B cell (primary cell): ENCODE data around the gene TTC13. TPM values are rescaled to one million over a fixed set of nuclear protein-coding genes. Genes with fewer than 3 reads are reported as not detected.

Source experiments
- ATAC-seq: fragments of 200-7000 bp; cut with Tn5 transposase; one replicate; pipeline ENCODE4 v1.10.0; 2021; ENCODE audit warnings: low read depth, mild to moderate bottlenecking, moderate number of reproducible peaks, moderate library complexity
- CTCF ChIA-PET: fragments of 350-600 bp; sonication (Branson Sonifier 250); formaldehyde crosslinking; loops from one replicate; lab custom pipeline; 2021; ENCODE audit warnings: antibody characterized with exemption, inconsistent platforms; lab: Charles Lee
- POLR2A ChIA-PET: fragments of 350-600 bp; sonication (Branson Sonifier 250); formaldehyde crosslinking; loops from one replicate; lab custom pipeline; 2021; ENCODE audit warnings: antibody characterized with exemption; lab: Charles Lee
- DNase-seq: peaks from one replicate; pipeline ENCODE4 v3.0.0; 2013
- H2AFZ ChIP-seq: 2 replicates; pipeline ENCODE4 v1.6.1; 2012; ENCODE audit warnings: mild to moderate bottlenecking, low read depth, low read length; ENCODE audit not compliant: insufficient read depth, poor library complexity, severe bottlenecking
- H3K27ac ChIP-seq, 2 donors: 1 replicate in 1 of 2; 2 replicates in 1 of 2; pipeline ENCODE4 v1.5.1; 2012 to 2013; ENCODE audit warnings: low read length in 2 of 2, mild to moderate bottlenecking in 2 of 2, moderate library complexity in 1 of 2
- H3K27me3 ChIP-seq, 4 experiments: fragments of 200-600 bp in 1 of 4; sonication (generic) in 1 of 4; replicated peaks in 1 of 4; 1 replicate in 2 of 4; 2 replicates in 2 of 4; pipeline versions ENCODE4 v1.6.1 to v1.7.0; 2013 to 2016; ENCODE audit warnings: low read length in 3 of 4, mild to moderate bottlenecking in 2 of 4, mixed read lengths in 1 of 4, moderate library complexity in 1 of 4; ENCODE audit not compliant: insufficient read depth in 4 of 4, control insufficient read depth in 3 of 4; ENCODE audit errors: control extremely low read depth in 1 of 4
- H3K36me3 ChIP-seq, 2 experiments: replicated peaks in 1 of 2; 1 replicate in 1 of 2; 2 replicates in 1 of 2; pipeline versions ENCODE4 v1.6.1 to v1.7.1; 2013; ENCODE audit warnings: low read length in 1 of 2; ENCODE audit not compliant: insufficient read depth in 2 of 2, control insufficient read depth in 1 of 2; ENCODE audit errors: control extremely low read depth in 1 of 2, extremely low read depth in 1 of 2
- H3K4me1 ChIP-seq, 2 donors: fragments of 200-600 bp in 1 of 2; sonication (generic) in 1 of 2; 1 replicate in 1 of 2; 2 replicates in 1 of 2; pipeline versions ENCODE4 v1.5.1 to v1.6.1; 2013 to 2017; ENCODE audit warnings: low read length in 2 of 2; ENCODE audit not compliant: control insufficient read depth in 2 of 2, insufficient read depth in 2 of 2
- H3K4me2 ChIP-seq: replicated peaks from 2 replicates; pipeline ENCODE3; 2012; ENCODE audit warnings: mild to moderate bottlenecking, low read depth, low read length; ENCODE audit not compliant: poor library complexity, severe bottlenecking
- H3K4me3 ChIP-seq, 5 experiments: fragments of 200-600 bp in 1 of 5; sonication (generic) in 1 of 5; 1 replicate in 3 of 5; 2 replicates in 2 of 5; pipeline versions ENCODE4 v1.5.1 to v1.7.0; 2011 to 2016; ENCODE audit warnings: low read length in 4 of 5, mild to moderate bottlenecking in 4 of 5, low read depth in 2 of 5, control low read depth in 1 of 5, moderate library complexity in 1 of 5; ENCODE audit not compliant: insufficient read depth in 1 of 5; ENCODE audit errors: control extremely low read depth in 1 of 5, extremely low read depth in 1 of 5
- H3K79me2 ChIP-seq: fragments of 200-600 bp; sonication (generic); one replicate; pipeline ENCODE4 v1.6.0; 2016; ENCODE audit warnings: low read length; ENCODE audit not compliant: control insufficient read depth, insufficient read depth
- H3K9ac ChIP-seq: fragments of 200-600 bp; sonication (generic); 2 replicates; pipeline ENCODE4 v1.6.1; 2017; ENCODE audit warnings: mild to moderate bottlenecking, low read length, moderate library complexity
- H3K9me3 ChIP-seq, 3 donors: one replicate each; pipeline versions ENCODE4 v1.6.1 to v1.7.1; 2013; ENCODE audit warnings: low read length in 2 of 3; ENCODE audit not compliant: control insufficient read depth in 2 of 3, insufficient read depth in 1 of 3; ENCODE audit errors: control extremely low read depth in 1 of 3
- H4K20me1 ChIP-seq: 2 replicates; pipeline ENCODE4 v1.6.0; 2012; ENCODE audit warnings: mild to moderate bottlenecking, low read length; ENCODE audit not compliant: insufficient read depth, control insufficient read depth, poor library complexity, severe bottlenecking
- H3K27ac Mint-ChIP-seq: one replicate; pipeline ENCODE4 v1.8.0; 2021; ENCODE audit warnings: mixed read lengths
- H3K27me3 Mint-ChIP-seq: one replicate; pipeline ENCODE4 v1.8.0; 2021; ENCODE audit warnings: mixed read lengths
- H3K4me1 Mint-ChIP-seq: one replicate; pipeline ENCODE4 v1.8.0; 2021; ENCODE audit warnings: mixed read lengths
- H3K4me3 Mint-ChIP-seq: one replicate; pipeline ENCODE4 v1.8.0; 2021; ENCODE audit warnings: mixed read lengths
- H3K9me3 Mint-ChIP-seq: one replicate; pipeline ENCODE4 v1.8.0; 2022; ENCODE audit warnings: mixed read lengths; ENCODE audit not compliant: insufficient read depth
- EZH2 ChIP-seq: IDR thresholded peaks from 2 replicates; pipeline ENCODE4 v1.6.1; 2012; ENCODE audit warnings: borderline replicate concordance, low read depth, mild to moderate bottlenecking, moderate library complexity, low read length; ENCODE audit not compliant: insufficient read depth, poor library complexity, severe bottlenecking
- WGBS: methylation state at CpG from one replicate; pipeline ENCODE4 v1.1.5; 2013; ENCODE audit warnings: missing lambda C conversion rate; ENCODE audit not compliant: insufficient coverage; 5-methylcytosine and 5-hydroxymethylcytosine counted together
- intact Hi-C: fragments of 100-400 bp; cut with micrococcal nuclease; formaldehyde crosslinking; loops from one replicate; pipeline ENCODE4 v1.10.0; 2022
- polyA plus RNA-seq: library from polyadenylated mRNA; depleted of rRNA; stranded (reverse); fragments of >200 nt; gene quantifications from 2 replicates; pipeline ENCODE4 v1.2.3, GENCODE V29; 2012
- total RNA-seq, 2 donors: library from RNA; stranded (reverse); fragments of 120-200 nt in 1 of 2; gene quantifications; 1 replicate in 1 of 2; 2 replicates in 1 of 2; pipeline versions ENCODE4 v1.2.3 to v1.2.4, GENCODE V29; 2013 to 2022
- TF ChIP-seq, protein P1 (sequence below): fragments of 200-600 bp; IDR thresholded peaks from one replicate; pipeline ENCODE4 v1.8.0; 2022; ENCODE audit warnings: antibody characterized with exemption, mild to moderate bottlenecking

The TTC13 gene
- total and polyA plus RNA-seq, 2 donors (not counting 1 experiment from before 2014, with no cell fraction given): 33.9 to 55.0 TPM

DNA sequence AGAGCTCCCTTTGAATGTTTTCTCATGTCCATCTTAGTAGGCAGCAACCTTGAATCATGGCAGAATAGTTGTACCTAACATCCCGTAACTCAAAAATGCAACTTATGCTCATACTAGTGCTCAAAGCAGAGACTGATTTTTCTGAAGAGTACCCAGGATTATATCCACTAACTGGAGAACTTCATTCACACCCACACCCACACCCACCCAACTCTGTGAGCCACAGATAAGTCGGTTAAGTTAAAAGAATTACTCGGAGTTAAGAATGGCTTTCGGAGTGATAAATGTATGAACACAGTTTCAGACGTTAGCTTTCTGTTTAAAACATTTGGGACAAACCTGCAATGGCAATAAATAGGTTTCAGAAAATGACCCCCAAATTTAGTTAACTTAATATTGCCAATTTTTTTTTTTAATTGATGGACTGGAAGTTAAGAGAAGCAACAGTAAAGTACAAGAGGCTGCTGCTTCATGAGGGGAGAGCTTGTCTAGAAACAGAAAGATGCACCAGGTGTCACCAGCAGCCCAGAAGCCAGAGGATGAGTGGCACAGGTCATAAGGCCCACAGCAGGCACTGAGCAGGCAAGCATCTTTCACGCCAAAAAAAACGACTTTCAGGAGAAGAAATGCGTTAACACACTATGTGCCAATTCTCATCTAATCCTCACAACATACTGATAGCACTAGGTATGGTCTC lies 61.9 kb downstream of the TTC13 start:
- H3K36me3 ChIP-seq: peaks cover 2 to 81% of the 10 kb centered on the region in 2 experiments
- H3K9ac ChIP-seq: no peak overlapping the region
- intact Hi-C loops: loop anchor here (1.0 to 2.0 kb wide), 4 partner anchors 63 to 688 kb away; partner anchors contain the start of gene ARV1

DNA sequence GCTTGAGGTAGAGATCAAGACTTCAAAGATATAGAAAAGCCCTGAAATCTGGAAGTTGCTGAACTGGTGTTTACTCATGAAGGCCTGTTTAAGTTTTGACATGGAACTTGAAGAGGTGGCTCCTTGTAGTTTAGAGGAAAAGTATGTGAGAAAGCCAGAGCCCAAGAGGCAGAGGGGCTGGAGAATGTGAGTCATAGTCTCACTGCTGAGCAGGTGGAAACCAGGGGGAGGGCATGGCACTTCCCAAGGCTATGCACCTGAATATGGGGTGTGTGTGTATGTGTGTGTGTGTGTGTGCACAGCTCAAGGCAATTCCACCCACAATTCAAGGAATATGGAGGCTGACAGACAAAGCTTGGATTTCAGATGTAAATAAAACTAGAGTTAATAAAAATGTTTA lies 63.6 kb downstream of the TTC13 start:
- intact Hi-C loops: no loop called here
- H2AFZ ChIP-seq: no peak overlapping the region
- H3K9ac ChIP-seq: no peak overlapping the region
- CTCF ChIA-PET: interaction anchor here (0.9 to 2.4 kb wide), 5 partner anchors 12 to 294 kb away, joined by 3 to 11 read pairs (median 3); partner anchors contain the start of genes ARV1 and TTC13
- no peak overlapping the region for H3K4me3 Mint-ChIP-seq
- no peaks in the 10 kb centered on the region for H3K27me3 ChIP-seq
- no peaks in the 10 kb centered on the region for H3K79me2 ChIP-seq
- no peak overlapping the region for H3K4me2 ChIP-seq
- H3K27ac Mint-ChIP-seq: no peak overlapping the region
- POLR2A ChIA-PET: no interaction called here
- DNase-seq (no peak), ATAC-seq (no peak)
- H3K9me3 Mint-ChIP-seq: no peaks in the 10 kb centered on the region
- H3K36me3 ChIP-seq: peaks cover 2 to 82% of the 10 kb centered on the region in 2 experiments
- no peak overlapping the region for H3K4me3 ChIP-seq
- no peaks in the 10 kb centered on the region for H3K4me1 Mint-ChIP-seq
- no peaks in the 10 kb centered on the region for H3K9me3 ChIP-seq
- no peaks in the 10 kb centered on the region for H3K4me1 ChIP-seq
- no peaks in the 10 kb centered on the region for H4K20me1 ChIP-seq
- TF ChIP-seq, protein P1, sequence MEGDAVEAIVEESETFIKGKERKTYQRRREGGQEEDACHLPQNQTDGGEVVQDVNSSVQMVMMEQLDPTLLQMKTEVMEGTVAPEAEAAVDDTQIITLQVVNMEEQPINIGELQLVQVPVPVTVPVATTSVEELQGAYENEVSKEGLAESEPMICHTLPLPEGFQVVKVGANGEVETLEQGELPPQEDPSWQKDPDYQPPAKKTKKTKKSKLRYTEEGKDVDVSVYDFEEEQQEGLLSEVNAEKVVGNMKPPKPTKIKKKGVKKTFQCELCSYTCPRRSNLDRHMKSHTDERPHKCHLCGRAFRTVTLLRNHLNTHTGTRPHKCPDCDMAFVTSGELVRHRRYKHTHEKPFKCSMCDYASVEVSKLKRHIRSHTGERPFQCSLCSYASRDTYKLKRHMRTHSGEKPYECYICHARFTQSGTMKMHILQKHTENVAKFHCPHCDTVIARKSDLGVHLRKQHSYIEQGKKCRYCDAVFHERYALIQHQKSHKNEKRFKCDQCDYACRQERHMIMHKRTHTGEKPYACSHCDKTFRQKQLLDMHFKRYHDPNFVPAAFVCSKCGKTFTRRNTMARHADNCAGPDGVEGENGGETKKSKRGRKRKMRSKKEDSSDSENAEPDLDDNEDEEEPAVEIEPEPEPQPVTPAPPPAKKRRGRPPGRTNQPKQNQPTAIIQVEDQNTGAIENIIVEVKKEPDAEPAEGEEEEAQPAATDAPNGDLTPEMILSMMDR: no peak
- TF ChIP-seq EZH2: no peak
- H3K27ac ChIP-seq: no peak overlapping the region
- no peaks in the 10 kb centered on the region for H3K27me3 Mint-ChIP-seq

More for the DNA sequence above, 61.9 kb downstream of the TTC13 start:
- H3K4me3 ChIP-seq: no peak overlapping the region
- H3K27ac ChIP-seq: no peak overlapping the region
- no peaks in the 10 kb centered on the region for H3K9me3 Mint-ChIP-seq
- H3K4me1 ChIP-seq: no peaks in the 10 kb centered on the region
- CTCF ChIA-PET: interaction anchor here (0.7 to 2.4 kb wide), 17 partner anchors 9 to 301 kb away, joined by 3 to 11 read pairs (median 4); partner anchors contain the start of genes ARV1 and TTC13
- H3K79me2 ChIP-seq: no peaks in the 10 kb centered on the region
- H3K9me3 ChIP-seq: no peaks in the 10 kb centered on the region
- H3K4me1 Mint-ChIP-seq: no peaks in the 10 kb centered on the region
- DNase-seq (no peak), ATAC-seq (peak; percentile 14)
- no peak overlapping the region for H3K4me3 Mint-ChIP-seq
- H4K20me1 ChIP-seq: no peaks in the 10 kb centered on the region
- no peak overlapping the region for H3K4me2 ChIP-seq
- no peaks in the 10 kb centered on the region for H3K27me3 Mint-ChIP-seq
- POLR2A ChIA-PET: no interaction called here
- no peaks in the 10 kb centered on the region for H3K27me3 ChIP-seq
- TF ChIP-seq, protein P1: no peak
- no peak for TF ChIP-seq EZH2
- 97% methylated on average over 5 of the region's 8 CpGs for WGBS
- peak overlapping the region; percentile 4 for H2AFZ ChIP-seq
- no peak overlapping the region for H3K27ac Mint-ChIP-seq
